Glomerular visceral epithelial cell (primary cell): Measurements from ENCODE around the gene UBE2F.
"Not testable (repeated sequence)": the region's sequence is repeated elsewhere in the genome, so short reads cannot be mapped to it uniquely, and the experiment has no call there.

Source experiments
- DNase-seq: peaks from one replicate; pipeline ENCODE4 v3.0.0-alpha.2; 2016; ENCODE audit errors: extremely low spot score

The UBE2F gene

DNA sequence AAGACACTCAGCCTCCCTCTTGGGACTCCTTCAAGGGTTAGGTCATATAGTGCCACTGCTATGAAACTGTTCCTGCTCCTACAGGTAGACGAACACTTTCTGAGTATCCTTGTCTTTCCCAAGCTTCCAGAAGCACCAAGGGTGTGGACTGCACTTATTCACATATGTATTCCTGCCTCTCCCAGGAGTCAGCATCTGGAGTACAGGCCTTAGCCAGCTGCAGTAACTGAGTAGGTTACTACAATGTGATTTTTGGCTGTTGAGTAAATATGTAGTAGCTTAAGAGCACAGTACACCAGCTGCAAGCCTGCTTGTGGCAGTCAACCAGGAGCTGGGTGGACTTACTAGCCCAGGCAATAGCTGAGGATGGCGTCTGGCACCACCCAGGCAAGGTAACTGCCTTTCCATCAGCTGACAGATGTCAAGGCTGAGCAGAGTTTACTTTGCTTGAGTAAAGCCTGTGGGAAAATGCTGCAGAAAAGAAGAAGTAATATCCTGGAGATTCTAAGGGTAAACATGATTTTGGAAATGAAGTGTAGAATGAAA is 80.0 kb downstream of the UBE2F start:
- no peak for DNase-seq

DNA sequence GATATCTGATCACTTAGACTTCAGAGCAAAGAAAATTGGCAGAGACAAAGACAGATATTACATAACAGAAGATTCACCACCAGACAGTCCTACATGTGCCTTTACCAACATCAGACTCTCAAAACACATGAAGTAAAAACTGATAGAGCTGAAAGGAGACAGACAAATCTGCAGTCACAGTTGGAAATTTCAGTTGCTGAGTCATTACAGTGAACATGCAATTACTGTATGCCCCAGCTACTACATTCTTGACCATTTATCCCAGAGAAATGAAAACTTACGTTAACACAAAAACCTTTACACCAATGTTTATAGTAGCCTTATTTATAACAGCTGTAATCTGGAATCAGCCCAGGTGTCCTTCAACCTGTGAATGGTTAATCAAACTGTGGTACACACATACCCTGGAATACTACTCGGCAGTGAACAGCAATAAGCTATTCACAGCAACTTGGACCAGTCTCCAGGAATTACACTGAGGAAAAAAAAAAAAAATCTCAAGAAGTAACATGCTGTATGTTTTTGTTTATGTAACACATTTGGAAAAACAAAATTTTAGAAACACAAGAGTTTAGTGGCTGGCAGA is 86.5 kb downstream of the UBE2F start:
- DNase-seq = no peak

DNA sequence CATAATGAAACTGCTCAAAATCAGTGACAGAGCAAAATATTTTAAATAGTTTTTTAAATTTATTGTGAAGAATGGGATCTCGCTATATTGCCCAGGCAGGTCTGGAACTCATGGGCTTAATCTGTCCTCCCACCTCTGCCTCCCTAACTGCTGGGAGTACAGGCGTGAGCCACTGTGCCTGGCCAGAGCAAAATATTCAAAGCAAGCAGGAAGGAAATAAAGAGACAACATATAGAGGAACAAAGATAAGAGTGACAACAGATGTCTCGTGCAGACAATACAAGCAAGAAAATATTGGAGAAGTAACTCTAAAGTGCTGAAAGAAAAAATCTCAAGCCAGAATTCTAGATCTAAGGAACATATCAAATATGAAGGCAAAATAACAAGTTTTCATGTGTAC is 89.0 kb downstream of the UBE2F start:
- DNase-seq = no peak

DNA sequence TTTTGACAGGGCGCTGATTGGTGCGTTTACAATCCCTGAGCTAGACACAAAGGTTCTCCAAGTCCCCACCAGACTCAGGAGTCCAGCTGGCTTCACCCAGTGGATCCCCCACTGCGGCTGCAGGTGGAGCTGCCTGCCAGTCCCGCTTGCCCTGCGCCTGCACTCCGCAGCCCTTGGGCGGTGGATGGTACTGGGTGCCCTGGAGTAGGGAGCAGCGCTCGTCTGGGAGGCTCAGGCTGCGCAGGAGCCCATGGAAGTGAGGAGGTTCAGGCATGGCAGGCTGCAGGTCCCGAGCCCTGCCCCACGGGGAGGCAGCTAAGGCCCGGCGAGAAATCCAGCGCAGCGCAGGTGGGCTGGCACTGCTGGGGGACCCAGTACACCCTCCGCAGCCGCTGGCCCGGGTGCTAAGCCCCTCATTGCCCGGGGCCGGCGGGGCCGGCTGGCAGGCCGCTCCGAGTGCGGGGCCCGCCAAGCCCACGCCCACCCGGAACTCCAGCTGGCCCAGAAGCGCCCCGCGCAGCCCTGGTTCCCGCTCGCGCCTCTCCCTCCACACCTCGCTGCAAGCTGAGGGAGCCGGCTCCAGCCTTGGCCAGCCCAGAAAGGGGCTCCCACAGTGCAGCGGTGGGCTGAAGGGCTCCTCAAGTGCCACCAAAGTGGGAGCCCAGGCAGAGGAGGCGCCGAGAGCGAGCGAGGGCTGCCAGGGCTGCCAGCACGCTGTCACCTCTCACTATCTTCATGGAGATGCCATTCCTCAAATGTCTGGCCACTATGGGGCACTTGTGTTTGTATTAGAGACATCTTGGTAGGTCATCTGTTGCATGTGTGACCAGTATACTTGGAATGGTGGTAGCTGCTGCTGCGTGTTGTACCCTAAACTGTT is 91.1 kb downstream of the UBE2F start:
- not testable (repeated sequence) for DNase-seq

DNA sequence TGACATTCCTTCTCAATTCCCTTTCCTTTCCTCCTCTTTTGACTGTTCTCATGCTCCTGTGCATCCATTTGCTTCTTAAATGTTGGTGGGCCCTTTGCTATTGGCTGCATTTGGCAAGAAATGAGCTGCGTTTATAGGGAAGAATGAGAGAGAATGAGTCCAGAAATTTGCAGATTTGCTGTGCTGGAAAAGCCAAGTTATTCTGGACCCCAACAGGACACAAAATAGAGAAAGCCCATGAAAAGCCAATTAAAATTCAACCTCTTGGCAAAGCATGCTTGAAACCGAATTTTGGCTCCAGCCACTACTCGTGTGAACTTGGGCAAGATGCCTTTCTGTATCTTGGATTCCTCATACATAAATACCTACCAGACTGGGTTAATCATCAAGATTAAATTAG is 92.7 kb downstream of the UBE2F start:
- no peak for DNase-seq

DNA sequence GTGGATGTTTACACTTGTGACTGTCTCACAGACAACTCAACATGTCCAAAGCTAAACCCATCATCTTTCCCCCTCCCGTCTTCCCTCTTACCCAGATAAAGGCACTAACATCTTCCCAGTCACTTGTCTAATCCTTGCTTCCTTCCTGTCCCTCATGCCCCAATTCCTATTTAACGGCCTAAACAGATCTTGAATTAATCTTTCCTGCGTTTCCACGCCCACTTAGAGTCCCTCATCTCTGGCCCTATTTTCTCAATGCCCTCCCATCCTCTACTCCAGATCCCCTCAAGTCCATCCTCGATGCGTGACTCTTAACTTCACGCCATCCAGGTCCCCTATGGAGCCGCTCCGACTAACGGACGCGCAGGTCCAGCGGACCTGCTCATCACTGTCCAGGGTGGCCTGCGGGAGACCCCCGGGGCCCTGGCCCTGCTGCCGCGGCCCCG is 93.3 kb downstream of the UBE2F start:
- no peak for DNase-seq

DNA sequence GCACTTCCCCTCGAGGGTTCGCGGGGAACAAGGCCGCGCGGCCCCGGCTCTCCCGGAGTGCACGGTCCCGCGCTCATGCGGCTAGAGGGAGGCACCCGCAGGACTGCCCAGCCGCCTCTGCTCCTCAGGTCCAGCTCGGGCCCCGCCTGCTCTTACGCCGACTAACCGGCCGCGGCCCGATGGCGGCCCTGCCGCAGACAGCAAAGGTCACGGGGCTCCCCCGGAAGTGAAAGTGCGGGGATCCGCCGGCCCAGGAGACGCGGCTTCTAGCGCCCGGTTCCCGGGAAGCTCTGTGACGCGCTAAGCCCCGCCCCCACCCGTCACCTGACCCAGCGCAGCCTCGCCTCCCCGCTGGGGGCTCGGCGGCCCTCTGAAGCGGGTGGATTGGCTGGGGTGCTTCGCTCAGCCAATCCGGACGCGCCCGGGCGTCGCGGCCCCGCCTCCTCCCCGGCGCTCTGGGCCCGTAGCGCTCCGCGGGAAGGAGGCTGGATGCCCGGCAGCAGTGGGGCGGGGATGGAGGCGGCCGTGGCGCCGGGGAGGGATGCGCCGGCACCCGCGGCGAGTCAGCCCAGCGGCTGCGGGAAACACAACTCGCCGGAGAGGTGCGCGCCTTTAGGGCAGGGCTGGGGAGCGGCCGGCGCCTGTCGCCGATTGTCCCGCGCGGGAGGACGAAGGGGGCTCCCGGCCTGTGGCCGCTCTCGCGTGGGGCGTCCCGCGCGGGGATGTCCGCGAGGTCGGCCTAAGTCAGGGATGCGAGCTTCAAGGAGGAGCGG is 93.9 kb downstream of the UBE2F start, which contains the start of gene SCLY:
Gene SCLY (plus strand): TSS at position 460 of the 773 bp plus-strand sequence. CDS start 54 bp downstream, at position 514.
- peak; percentile 99 for DNase-seq

DNA sequence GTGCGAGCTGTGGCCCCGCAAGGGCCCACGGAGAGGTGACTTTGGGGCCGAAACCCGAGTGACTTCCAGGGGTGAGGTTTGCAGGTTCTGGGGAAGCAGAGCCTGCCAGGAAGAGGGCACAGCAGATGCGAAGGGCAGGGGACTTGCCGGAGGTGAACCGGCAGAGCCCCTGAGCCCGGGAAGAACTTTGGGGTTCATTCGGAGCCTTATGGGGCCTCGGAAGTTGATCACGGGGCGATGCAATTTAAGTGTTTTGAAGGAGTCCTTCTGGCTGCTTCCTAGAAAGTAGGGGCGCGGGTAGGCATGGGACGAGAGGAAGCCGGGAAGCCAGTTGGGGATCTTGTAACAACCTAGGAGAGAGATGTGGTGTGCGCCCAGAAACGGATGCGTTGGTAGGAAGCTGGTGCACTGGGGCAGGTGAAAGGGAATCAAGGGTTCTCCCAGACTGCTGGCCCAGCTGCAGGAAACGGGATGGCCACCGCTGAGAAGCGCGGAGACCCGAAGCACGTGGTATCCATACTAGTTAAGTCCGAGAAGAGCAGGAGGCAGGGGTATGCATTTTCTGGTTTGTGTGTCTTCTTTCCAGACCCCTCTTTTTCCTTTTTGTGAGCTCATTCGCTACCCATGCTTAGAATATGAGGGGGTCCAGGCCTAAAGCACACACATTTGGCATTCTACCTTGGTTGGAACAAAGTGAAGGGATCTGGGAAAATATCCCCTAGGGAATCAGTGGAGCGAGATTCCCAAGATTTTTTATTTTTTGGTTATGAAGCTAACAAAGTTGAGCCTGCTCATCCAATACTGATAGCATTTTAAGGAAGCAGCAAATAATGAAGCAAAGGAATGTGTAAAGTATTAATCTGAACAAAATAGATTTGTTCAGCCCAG is 94.7 kb downstream of the UBE2F start:
- DNase-seq = peak; percentile 68

DNA sequence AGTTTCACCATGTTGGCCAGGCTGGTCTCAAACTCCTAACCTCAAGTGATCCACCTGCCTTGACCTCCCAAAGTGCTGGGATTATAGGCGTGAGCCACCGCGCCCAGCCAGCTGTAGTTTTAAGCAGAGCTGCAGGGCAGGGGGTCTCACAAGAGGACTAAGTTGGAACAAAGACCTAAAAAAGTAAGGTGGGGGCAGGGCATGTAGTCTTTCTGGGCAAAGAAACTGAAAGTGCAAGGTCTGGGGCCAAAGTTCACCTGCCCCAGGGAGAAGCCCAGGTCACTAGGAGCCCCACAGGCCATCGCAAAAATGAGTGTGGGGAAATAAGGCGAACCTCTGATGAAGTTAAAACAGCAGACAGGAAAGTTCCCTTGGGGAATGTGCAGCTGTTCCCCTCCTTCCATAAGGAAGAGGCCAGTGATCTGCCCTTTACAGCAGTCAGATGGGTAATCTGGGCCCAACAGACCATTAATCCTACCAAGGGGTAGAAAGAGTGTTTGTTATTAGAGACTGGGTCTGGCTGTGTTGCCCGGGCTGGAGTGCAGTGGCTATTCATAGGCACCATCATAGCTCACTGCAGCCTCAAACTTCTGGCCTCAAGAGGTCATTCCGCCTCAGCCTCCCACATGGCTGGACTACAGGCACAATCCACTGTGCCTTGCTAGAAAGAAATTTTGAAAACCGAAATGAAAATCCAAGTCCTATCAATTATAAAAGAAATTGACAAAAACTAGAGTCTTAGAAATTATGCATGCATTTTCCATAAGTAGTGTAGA is 96.8 kb downstream of the UBE2F start:
- no peak for DNase-seq

DNA sequence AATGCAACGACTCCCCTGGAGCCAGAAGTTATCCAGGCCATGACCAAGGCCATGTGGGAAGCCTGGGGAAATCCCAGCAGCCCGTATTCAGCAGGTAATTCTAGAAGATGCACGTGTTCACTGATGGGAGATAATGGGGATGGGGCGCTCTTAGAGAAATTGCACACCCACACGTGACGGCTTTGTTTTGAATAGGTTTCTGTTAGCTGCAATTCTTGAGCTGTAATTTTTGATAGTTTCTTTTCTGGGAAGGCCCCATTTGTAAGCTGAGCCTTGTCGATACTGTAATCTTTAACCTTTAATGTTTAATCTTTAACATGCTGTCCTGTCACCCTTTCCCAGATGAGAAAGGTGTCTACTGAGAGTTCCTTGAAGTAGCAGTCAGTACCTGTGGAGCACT is 97.6 kb downstream of the UBE2F start:
- no peak for DNase-seq

DNA sequence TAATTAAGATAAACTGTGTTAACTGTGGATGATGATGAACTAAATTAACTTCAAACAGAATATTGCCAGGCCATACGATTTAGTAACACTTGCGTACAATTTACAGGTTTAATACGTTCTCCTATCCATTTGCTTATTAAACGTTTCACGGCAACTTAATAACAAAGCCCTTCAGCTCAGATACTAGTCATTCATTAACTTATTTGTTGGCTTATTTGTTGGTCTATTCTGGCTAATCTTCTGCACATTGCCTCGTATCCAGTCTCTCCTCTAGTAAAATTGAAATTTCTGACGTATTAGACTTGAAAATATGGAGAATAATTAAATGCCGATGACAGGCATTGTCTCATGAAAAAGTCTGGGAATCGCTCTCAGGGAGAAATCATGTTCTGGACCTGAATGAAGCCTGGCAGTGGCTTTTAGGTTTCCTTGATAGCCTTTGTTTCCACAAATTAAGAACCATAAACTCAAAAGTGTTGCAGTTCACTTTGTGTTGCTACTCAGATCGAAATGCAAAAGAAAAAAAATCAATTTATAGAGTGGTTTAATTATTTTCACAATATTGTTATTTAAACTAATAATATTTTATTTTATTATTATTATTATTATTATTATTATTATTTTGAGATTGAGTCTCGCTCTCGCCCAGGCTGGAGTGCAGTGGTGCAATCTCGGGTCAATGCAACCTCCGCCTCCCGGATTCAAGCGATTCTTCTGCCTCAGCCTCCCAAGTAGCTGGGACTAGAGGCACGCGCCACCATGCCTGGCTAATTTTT is 98.4 kb downstream of the UBE2F start:
- no peak for DNase-seq

DNA sequence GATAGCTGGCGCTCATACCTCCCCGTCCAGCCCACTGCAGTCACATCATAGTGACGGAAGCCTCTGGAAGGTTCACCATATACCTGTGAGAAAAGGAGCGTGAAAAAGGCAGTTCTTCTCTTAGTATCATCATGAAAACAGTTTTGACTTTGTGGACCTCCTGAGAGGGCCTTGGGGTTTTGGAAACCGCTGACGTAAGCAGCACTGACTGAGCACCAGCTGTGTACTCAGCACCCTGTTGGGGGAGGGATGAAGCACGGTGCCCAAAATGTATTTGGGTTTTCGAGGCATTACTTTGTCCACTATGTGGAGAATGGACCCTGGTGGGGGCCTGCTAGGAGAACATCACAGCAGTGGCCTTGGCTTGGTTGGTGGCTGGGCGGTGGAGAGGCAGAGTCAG is 99.4 kb downstream of the UBE2F start:
- no peak for DNase-seq

DNA sequence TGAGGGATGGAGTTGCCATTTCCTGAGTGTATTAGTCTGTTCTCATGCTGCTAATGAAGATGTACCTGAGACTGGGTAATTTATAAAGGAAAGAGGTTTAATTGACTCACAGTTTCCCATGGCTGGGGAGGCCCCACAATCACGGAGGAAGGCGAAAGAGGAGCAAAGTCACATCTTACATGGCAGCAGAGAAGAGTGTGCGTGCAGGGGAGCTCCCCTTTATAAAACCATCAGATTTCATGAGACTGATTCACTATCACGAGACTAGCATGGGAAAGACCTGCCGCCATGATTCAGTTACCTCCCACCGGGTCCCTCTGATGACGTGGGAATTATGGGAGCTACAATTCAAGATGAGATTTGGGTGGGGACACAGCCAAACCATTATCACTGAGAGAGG is 99.9 kb downstream of the UBE2F start:
- not testable (repeated sequence) for DNase-seq

DNA sequence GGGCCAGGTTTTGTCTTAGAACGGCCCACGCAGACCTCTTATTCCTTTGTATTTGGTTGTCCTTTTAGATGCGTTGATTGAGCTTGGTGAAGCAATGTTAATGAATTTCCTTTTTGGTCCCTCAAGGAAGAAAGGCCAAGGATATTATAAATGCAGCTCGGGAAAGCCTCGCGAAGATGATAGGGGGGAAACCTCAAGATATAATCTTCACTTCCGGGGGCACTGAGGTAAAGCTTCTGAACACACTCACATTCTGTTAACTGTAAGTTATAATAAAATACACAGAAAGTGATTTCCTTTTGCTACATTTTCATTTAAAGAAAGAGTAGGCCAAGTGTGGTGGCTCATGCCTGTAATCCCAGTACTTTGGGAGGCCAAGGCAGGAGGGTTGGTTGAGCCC is 101.1 kb downstream of the UBE2F start:
- DNase-seq = no peak

DNA sequence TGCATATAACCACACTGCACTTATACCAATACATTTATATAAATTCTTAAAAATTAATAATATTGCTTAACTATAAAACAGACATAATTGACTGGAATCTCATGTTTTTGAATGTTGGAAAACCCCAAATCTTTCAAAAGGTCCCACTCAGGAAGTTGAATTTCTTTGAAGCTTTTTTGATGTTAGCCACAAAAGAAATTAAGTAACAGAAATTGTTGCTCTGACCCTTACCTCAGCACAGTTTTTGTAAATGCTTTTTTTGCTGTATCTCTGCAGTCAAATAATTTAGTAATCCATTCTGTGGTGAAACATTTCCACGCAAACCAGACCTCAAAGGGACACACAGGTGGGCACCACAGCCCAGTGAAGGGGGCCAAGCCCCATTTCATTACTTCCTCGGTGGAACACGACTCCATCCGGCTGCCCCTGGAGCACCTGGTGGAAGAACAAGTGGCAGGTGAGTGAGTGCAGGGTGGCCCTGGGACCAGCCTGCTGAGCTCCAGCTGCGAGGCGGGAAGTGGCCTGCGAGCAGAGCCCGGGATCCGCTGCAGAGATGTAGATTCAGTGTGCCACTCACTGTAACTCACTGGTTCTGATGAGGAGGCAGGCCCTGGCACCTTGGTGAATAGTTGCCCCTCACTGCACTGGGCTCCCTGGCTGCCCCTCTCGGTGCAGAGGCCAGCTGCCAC is 102.4 kb downstream of the UBE2F start:
- DNase-seq = no peak

DNA sequence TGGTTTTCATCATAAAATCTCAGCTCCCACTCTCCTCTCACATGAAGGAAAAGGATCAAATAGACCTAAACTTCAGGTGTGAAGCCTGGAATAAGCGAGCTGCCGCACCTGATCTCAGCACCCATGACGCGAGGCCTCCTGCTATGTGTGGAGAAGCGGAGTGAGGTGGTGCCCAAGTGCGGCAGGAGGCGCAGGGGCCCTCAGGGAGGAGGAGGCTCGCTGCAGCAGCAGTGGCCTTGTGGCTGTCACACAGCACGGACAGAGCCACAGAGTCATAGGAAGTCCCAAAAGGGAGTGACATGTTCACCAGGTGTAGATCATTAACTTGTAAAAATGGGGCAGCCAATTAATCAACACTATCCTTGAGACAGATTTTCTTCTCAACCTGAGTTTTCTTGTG is 103.1 kb downstream of the UBE2F start:
- DNase-seq = no peak

DNA sequence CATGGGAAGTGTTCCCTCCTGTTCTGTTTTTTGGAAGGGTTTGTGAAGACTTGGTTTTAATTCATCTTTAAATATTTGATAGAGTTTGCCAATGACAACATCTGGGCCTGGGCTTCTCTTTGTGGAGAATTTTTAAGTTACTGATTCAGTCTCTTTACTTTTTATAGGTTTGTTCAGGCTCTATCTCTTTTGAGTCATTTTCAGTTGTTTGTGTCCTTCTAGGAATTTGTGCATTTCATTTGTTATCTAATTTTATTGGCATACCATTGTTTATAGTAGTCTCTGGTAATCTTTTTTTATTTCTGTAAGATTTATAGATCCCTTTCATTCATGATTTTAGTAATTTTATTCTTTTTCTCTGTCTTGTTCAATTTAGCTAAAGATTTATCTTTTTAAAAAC is 108.6 kb downstream of the UBE2F start:
- DNase-seq = no peak

DNA sequence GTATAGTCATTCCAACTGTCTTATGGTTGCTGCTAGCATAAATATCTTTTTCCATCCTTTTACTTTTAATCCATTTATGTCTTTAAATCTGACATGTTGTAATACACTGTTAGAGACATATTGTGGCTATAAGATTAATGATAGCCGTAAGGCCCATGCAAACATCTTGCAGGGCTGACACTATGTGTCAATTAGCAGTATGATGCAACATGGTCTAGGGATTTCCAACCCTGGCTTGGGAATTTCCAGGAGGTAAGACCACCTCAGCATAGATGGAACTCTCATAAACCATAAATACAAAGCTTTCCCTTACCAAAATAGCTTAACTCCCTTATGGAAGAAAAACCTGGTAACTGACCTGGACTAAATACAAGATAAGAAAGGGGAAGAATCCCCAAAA is 110.5 kb downstream of the UBE2F start:
- DNase-seq = peak; percentile 30

DNA sequence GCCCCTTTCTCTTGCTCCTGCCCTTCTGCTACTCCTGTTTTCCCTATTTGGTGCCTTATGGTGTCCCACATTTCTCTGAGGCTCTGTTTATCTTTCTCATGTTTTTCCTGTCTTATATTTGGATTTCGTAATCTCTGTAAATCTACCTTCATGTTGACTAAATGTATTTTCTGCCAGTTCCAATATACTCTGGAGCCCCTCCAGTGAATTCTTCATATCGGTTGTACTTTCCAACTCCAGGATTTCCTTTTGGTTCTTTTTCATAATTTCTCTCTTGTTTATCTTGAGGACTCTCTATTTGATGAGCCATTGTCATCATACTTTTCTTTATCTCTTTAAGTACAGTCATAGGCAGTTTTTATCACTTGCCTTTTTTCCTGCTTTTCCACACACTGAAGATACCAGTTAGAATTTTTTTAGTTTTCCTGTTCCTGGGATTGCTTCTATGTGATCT is 113.1 kb downstream of the UBE2F start:
- DNase-seq = no peak
